Glutamatergic neuron (in vitro differentiated cells): ENCODE measurements around the gene MPZL2. TPM values are rescaled to one million over a fixed set of nuclear protein-coding genes. Genes with fewer than 3 reads are reported as not detected.

Experiments used
- DNase-seq: peaks from one replicate; pipeline ENCODE4 v3.0.0; 2022
- H3K27ac Mint-ChIP-seq: one replicate; pipeline ENCODE4 v1.8.0; 2020; ENCODE audit warnings: mild to moderate bottlenecking, mixed read lengths, inconsistent platforms; ENCODE audit not compliant: unreplicated experiment
- H3K27me3 Mint-ChIP-seq: one replicate; pipeline ENCODE4 v1.8.0; 2020; ENCODE audit warnings: mild to moderate bottlenecking, moderate library complexity, mixed read lengths, inconsistent platforms; ENCODE audit not compliant: unreplicated experiment
- H3K36me3 Mint-ChIP-seq: one replicate; pipeline ENCODE4 v1.8.0; 2020; ENCODE audit warnings: mild to moderate bottlenecking, mixed read lengths, inconsistent platforms; ENCODE audit not compliant: unreplicated experiment
- H3K4me1 Mint-ChIP-seq: one replicate; pipeline ENCODE4 v1.8.0; 2020; ENCODE audit warnings: mild to moderate bottlenecking, low read depth, mixed read lengths, inconsistent platforms; ENCODE audit not compliant: unreplicated experiment
- H3K4me3 Mint-ChIP-seq: one replicate; pipeline ENCODE4 v1.8.0; 2020; ENCODE audit warnings: mild to moderate bottlenecking, mixed read lengths, inconsistent platforms; ENCODE audit not compliant: unreplicated experiment
- H3K9me3 Mint-ChIP-seq: one replicate; pipeline ENCODE4 v1.8.0; 2020; ENCODE audit warnings: mild to moderate bottlenecking, moderate library complexity, mixed read lengths, inconsistent platforms; ENCODE audit not compliant: unreplicated experiment
- total RNA-seq: library from RNA; stranded (reverse); fragmentation: NEBNext Ultra II Directional; extraction: Animal tissue kit (Norgen Biotek cat#: 25700); gene quantifications from one replicate; pipeline ENCODE4 v1.2.1, GENCODE V29; 2021; ENCODE audit not compliant: unreplicated experiment
- TF ChIP-seq, protein P1 (sequence below): fragments of 200-600 bp; sonication (generic); IDR thresholded peaks from one replicate; pipeline ENCODE4 v1.5.0; 2021; ENCODE audit not compliant: partially characterized antibody, unreplicated experiment

Gene MPZL2
- total RNA-seq, 1 donor from 2014 or later = not detected

DNA sequence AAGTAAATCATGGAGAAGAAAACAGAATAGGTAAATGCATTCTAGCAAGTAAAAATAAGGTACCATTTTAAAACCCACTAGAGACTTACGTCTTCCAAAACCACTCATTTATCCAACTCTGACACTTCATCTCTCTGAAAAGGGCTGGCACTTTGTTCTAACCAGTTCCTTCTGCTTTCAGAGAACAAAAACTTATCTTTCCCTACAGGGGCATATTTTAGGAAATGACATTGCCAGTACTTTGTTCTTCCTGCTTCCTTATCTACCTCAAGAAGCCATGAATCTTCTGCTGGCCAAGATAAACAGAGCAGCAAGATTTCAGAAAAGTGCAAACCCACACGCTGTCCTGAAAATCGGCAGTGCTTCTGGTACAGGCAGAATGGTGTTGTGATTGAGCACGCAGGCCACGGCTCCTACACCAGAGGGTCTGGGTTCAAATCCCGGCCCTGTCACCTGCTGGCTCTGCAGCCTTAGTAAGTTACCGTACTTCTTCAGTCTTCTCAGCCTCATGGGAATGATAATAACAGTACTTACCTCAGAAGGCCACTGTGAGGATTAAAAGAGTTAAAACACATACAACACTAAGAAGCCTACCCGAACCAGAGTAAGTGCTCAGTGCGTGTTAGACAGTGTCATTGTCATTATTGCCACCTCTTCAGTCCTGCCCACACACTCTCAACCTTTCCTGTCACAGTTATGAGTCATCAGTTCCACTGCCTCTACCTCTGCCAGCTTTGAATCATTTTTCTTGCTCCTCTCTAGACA, 22.9 kb downstream of the MPZL2 start:
- DNase-seq = no peak
- H3K9me3 Mint-ChIP-seq = no peaks in the 10 kb centered on the region
- H3K27me3 Mint-ChIP-seq = no peaks in the 10 kb centered on the region
- no peak overlapping the region for H3K4me3 Mint-ChIP-seq
- peaks cover 3% of the 10 kb centered on the region for H3K4me1 Mint-ChIP-seq
- no peak overlapping the region for H3K27ac Mint-ChIP-seq
- H3K36me3 Mint-ChIP-seq = no peaks in the 10 kb centered on the region
- TF ChIP-seq, protein P1, sequence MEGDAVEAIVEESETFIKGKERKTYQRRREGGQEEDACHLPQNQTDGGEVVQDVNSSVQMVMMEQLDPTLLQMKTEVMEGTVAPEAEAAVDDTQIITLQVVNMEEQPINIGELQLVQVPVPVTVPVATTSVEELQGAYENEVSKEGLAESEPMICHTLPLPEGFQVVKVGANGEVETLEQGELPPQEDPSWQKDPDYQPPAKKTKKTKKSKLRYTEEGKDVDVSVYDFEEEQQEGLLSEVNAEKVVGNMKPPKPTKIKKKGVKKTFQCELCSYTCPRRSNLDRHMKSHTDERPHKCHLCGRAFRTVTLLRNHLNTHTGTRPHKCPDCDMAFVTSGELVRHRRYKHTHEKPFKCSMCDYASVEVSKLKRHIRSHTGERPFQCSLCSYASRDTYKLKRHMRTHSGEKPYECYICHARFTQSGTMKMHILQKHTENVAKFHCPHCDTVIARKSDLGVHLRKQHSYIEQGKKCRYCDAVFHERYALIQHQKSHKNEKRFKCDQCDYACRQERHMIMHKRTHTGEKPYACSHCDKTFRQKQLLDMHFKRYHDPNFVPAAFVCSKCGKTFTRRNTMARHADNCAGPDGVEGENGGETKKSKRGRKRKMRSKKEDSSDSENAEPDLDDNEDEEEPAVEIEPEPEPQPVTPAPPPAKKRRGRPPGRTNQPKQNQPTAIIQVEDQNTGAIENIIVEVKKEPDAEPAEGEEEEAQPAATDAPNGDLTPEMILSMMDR = no peak

GRCh38 chr11:118239509-118240205, 24.4 kb downstream of the MPZL2 start:
- DNase-seq = no peak
- H3K4me1 Mint-ChIP-seq = peaks cover 3% of the 10 kb centered on the region
- TF ChIP-seq, protein P1 = no peak
- H3K9me3 Mint-ChIP-seq = no peaks in the 10 kb centered on the region
- H3K27me3 Mint-ChIP-seq = no peaks in the 10 kb centered on the region
- no peaks in the 10 kb centered on the region for H3K36me3 Mint-ChIP-seq
- H3K4me3 Mint-ChIP-seq = no peak overlapping the region
- no peak overlapping the region for H3K27ac Mint-ChIP-seq

GRCh38 chr11:118238929-118239328, 25.2 kb downstream of the MPZL2 start:
- Mint-ChIP-seq H3K9me3 (no peaks in the 10 kb centered on the region), H3K27ac (no peak overlapping the region), H3K4me1 (peaks cover 3% of the 10 kb centered on the region), H3K27me3 (no peaks in the 10 kb centered on the region), H3K36me3 (no peaks in the 10 kb centered on the region), H3K4me3 (no peak overlapping the region)
- TF ChIP-seq, protein P1 = no peak
- no peak for DNase-seq

DNA sequence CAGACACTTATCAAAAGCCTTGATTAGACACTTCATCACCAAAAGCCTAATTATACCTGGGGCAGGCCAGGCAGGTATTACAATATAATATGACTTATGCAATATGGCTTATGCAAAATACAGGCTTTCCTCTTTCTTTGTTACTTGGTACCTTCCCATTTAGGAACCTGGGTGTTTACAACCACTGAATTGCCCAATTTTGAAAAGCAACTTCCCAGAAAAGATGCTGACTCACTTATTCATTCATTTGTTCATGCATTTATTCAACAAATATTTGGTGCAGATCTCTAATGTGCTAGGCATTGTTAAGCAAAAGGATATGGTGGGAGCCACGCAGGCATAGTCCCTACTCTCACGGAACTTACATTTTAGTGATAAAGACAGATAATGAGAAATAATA, 25.7 kb downstream of the MPZL2 start:
- H3K27ac Mint-ChIP-seq = no peak overlapping the region
- H3K9me3 Mint-ChIP-seq = no peaks in the 10 kb centered on the region
- H3K4me3 Mint-ChIP-seq = no peak overlapping the region
- DNase-seq = no peak
- H3K36me3 Mint-ChIP-seq = no peaks in the 10 kb centered on the region
- H3K27me3 Mint-ChIP-seq = no peaks in the 10 kb centered on the region
- TF ChIP-seq, protein P1 = no peak
- peaks cover 3% of the 10 kb centered on the region for H3K4me1 Mint-ChIP-seq

DNA sequence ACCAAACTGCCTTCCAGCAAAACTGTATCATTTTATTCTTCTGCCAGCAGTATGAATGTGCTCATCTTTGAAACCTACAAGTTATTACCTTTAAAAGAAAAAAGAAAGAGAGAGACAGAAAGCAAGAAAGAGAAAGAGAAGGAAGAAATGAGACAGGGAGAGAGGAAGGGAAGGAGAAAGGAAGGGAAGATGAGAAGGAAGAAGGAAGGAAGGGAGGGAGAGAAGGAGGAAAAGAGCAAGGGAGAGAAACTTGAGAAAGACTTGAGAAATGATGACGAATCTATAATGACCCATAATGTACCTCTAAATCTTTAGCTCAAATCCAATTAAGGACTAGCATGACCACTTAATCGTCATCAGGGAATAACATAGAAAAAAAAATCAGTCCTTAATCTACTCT, 27.9 kb downstream of the MPZL2 start:
- H3K36me3 Mint-ChIP-seq = no peaks in the 10 kb centered on the region
- H3K4me3 Mint-ChIP-seq = no peak overlapping the region
- DNase-seq = no peak
- TF ChIP-seq, protein P1 = no peak
- H3K9me3 Mint-ChIP-seq = no peaks in the 10 kb centered on the region
- H3K27ac Mint-ChIP-seq = no peak overlapping the region
- no peaks in the 10 kb centered on the region for H3K27me3 Mint-ChIP-seq
- peaks cover 3% of the 10 kb centered on the region for H3K4me1 Mint-ChIP-seq
